Body of pancreas (tissue), 4 donors: ENCODE data around the gene SRP19.

Source experiments
- CTCF ChIP-seq, 7 experiments: fragments of 450-650 bp in 4 of 7; fragments of 200-600 bp in 3 of 7; sonication (generic) in 3 of 7; IDR thresholded peaks; one replicate each; pipeline ENCODE4 v1.5.1; 2016 to 2019; ENCODE audit warnings: antibody characterized with exemption in 7 of 7
- POLR2A ChIP-seq, 3 donors: fragments of 450-650 bp; IDR thresholded peaks; one replicate each; pipeline ENCODE4 v1.6.1; 2016; ENCODE audit warnings: antibody characterized with exemption in 3 of 3, mild to moderate bottlenecking in 2 of 3

DNA sequence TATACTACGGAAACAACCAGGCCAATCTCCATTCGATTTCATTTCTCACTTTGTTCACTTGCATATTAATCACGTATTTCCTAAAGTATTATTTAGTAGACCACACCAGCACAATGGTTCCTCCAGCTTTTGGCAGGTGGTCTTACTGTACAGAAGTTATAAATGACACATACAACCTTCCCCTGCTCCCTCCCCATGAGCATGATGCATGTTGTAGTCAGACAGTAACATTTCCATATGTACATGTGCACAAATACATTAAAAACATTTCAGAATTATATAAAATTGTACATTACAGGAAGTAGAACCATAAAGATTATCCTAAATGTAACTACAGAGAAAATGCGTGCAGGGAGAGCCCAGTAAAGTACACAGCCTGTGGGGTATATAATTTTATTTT, 17.0 kb downstream of the SRP19 start:
- TF ChIP-seq CTCF (IDR thresholded peaks at IDR 0.05) (no peak), POLR2A (IDR thresholded peaks at IDR 0.05) (no peak)
